Chondrocyte (in vitro differentiated cells): Measurements from ENCODE around the gene OR8K1. TPM values are rescaled to one million over a fixed set of nuclear protein-coding genes. Genes with fewer than 3 reads are reported as not detected.

Experiments used
- DNase-seq: peaks from one replicate; pipeline ENCODE4 v3.0.0; 2021; ENCODE audit warnings: mixed read lengths, low spot score
- H3K27ac Mint-ChIP-seq: one replicate; pipeline ENCODE4 v1.8.0; 2021; ENCODE audit warnings: mild to moderate bottlenecking, moderate library complexity, mixed read lengths; ENCODE audit not compliant: unreplicated experiment
- H3K27me3 Mint-ChIP-seq: 2 replicates; pipeline ENCODE4 v1.8.0; 2021; ENCODE audit warnings: low read depth, mixed read lengths
- H3K36me3 Mint-ChIP-seq: 2 replicates; pipeline ENCODE4 v1.8.0; 2021; ENCODE audit warnings: low read depth, mixed read lengths
- H3K4me1 Mint-ChIP-seq: 2 replicates; pipeline ENCODE4 v1.8.0; 2021; ENCODE audit warnings: low read depth, mild to moderate bottlenecking, mixed read lengths
- H3K4me3 Mint-ChIP-seq: one replicate; pipeline ENCODE4 v1.8.0; 2021; ENCODE audit warnings: mild to moderate bottlenecking, moderate library complexity, mixed read lengths; ENCODE audit not compliant: unreplicated experiment
- H3K9me3 Mint-ChIP-seq: 2 replicates; pipeline ENCODE4 v1.8.0; 2021; ENCODE audit warnings: low read depth, mixed read lengths
- long read RNA-seq: library from polyadenylated mRNA; stranded (forward); transcript quantifications from one replicate; pipeline ENCODE4 v2.0.0, GENCODE V29; 2021
- total RNA-seq: library from RNA; stranded (reverse); gene quantifications from 3 replicates; pipeline ENCODE4 v1.2.1, GENCODE V29; 2021
- TF ChIP-seq, protein P1 (sequence below): fragments of 200-600 bp; sonication (generic); IDR thresholded peaks from 2 replicates; pipeline ENCODE4 v1.5.0; 2021; ENCODE audit warnings: antibody characterized with exemption, mild to moderate bottlenecking, moderate library complexity

OR8K1 gene
- total RNA-seq = not detected in 3 replicates
- long read RNA-seq = 0 reads

DNA sequence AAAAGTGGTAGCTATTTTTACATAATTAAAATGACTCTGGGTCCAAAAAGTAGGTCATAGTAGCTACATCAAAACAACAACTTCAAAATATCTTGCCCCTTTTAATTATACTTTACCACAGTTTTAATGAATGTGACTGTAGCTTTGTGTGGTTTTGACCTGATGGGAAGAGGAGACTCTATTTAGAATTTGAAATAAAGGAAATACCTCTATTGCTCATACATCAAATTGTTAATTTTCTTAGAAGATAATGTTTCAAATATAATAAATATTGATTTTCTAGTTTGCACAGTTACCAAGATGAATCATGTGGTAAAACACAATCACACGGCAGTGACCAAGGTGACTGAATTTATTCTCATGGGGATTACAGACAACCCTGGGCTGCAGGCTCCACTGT is at the start of gene OR8K1:
TSS of gene OR8K1 (plus strand) at position 301 of the 400 bp plus-strand sequence. CDS start at position 301, 0 bp downstream.
- Mint-ChIP-seq H3K4me3 (no peak within 1 kb of the TSS), H3K27me3 (no peaks in the 10 kb centered on the region), H3K27ac (no peak within 1 kb of the TSS), H3K4me1 (no peaks in the 10 kb centered on the region), H3K36me3 (no peaks in the 10 kb centered on the region), H3K9me3 (peaks cover 14% of the 10 kb centered on the region)
- TF ChIP-seq, protein P1, sequence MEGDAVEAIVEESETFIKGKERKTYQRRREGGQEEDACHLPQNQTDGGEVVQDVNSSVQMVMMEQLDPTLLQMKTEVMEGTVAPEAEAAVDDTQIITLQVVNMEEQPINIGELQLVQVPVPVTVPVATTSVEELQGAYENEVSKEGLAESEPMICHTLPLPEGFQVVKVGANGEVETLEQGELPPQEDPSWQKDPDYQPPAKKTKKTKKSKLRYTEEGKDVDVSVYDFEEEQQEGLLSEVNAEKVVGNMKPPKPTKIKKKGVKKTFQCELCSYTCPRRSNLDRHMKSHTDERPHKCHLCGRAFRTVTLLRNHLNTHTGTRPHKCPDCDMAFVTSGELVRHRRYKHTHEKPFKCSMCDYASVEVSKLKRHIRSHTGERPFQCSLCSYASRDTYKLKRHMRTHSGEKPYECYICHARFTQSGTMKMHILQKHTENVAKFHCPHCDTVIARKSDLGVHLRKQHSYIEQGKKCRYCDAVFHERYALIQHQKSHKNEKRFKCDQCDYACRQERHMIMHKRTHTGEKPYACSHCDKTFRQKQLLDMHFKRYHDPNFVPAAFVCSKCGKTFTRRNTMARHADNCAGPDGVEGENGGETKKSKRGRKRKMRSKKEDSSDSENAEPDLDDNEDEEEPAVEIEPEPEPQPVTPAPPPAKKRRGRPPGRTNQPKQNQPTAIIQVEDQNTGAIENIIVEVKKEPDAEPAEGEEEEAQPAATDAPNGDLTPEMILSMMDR = no peak
- DNase-seq = no peak

DNA sequence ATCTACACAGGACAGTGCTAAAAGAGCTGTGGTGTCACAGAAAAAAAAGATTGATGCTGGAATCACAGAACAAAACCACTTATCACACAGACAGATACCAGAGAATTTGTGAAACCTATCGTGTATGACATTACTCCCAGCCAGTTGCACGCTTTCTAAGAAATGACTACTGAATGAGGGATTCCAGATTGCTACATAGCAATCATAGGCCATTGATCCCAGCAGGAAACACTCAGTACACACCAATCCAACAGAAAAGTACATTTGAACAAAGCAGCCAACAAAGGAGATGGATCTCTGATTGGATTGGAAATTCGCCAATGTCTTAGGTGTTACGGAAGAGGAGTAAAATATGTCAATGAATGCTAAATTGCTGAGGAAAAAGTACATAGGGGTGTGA is 48.9 kb upstream of the OR8K1 start:
- H3K27ac Mint-ChIP-seq = no peak overlapping the region
- DNase-seq = no peak
- H3K9me3 Mint-ChIP-seq = no peaks in the 10 kb centered on the region
- no peaks in the 10 kb centered on the region for H3K27me3 Mint-ChIP-seq
- no peaks in the 10 kb centered on the region for H3K4me1 Mint-ChIP-seq
- TF ChIP-seq, protein P1 = no peak
- no peak overlapping the region for H3K4me3 Mint-ChIP-seq
- H3K36me3 Mint-ChIP-seq = no peaks in the 10 kb centered on the region

DNA sequence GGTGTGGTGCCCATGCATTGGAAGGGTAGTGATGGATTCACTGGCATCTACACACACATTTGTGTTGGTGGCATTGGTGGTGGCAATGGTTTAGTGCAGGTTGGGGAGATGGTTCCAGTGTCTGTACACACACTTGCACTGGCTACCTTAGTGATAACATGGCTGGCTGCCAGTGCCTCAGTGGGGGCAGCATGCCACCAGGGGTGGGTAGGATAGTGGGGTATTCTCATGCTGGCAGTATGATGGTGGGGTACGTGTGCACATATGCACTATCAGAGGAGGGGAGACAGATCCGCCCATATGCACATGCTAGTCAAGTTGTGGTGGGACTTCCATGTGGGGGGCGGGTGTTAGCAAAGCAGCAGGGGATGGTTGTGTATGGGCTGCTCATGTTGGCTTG is 38.0 kb upstream of the OR8K1 start:
- Mint-ChIP-seq H3K4me3 (no peak overlapping the region), H3K27ac (no peak overlapping the region)

DNA sequence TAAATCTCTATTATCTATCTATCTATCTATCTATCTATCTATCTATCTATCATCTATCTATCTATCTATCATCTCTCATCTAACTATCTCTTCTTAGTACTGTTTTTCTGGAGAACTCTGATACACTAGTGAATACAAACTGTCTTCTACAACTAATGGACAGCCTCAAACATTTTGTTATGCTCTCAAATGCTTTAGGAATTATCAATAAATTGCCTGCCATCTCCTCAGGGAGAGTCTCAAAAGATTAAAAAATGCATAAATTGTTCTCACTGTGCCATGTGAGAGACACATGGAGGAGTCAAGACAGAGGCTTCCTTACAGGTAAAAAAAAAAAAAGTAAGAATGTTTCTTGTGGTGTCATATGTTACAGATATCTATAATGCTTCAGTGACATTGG is 31.0 kb upstream of the OR8K1 start, which contains the start of gene OR8K3:
TSS of gene OR8K3 (plus strand) at position 301 of the 400 bp plus-strand sequence. CDS start 3,163 bp downstream, outside the sequence.
- Mint-ChIP-seq H3K36me3 (no peaks in the 10 kb centered on the region), H3K27ac (no peak within 1 kb of the TSS), H3K4me1 (no peaks in the 10 kb centered on the region), H3K27me3 (no peaks in the 10 kb centered on the region), H3K9me3 (no peaks in the 10 kb centered on the region), H3K4me3 (no peak within 1 kb of the TSS)
- DNase-seq = no peak
- TF ChIP-seq, protein P1 = no peak

More for the DNA sequence above, 38.0 kb upstream of the OR8K1 start:
- H3K9me3 Mint-ChIP-seq = peaks cover 34% of the 10 kb centered on the region
- no peaks in the 10 kb centered on the region for H3K27me3 Mint-ChIP-seq
- TF ChIP-seq, protein P1 = no peak
- DNase-seq = no peak
- H3K36me3 Mint-ChIP-seq = no peaks in the 10 kb centered on the region
- no peaks in the 10 kb centered on the region for H3K4me1 Mint-ChIP-seq

DNA sequence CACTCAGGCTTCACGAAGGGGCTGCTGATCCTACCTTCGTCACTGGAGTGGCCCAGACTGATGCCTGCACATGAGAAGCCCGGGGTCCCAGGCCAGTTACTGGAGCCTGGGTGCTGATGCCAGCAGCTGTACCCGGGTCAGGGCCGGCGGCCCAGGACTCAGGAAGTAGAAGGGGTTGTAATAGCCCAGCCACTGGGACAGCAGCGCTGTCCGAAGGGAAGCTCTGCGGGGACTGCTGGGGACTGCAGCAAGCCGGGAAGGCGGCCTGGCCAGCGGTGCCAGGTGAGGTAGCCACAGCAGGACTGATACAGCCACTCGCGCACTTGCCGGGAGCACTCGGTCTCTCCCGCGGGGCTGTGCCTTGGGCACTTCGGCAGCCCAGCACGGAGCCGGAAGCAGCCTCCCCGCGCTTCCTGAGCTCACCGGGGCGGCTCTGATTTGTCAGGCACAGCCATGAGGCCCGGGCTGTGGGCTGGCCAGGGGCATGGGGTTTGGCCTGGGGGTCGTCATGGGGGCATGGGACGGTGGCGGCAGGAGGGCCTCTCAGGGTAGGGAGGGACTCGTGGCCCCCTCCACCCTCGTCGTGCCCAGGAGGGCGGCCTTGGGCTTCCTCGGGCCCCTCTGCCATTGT is 13.9 kb upstream of the OR8K1 start:
- Mint-ChIP-seq H3K9me3 (no peaks in the 10 kb centered on the region), H3K27ac (no peak overlapping the region), H3K36me3 (no peaks in the 10 kb centered on the region), H3K4me1 (no peaks in the 10 kb centered on the region), H3K4me3 (no peak overlapping the region), H3K27me3 (no peaks in the 10 kb centered on the region)
- DNase-seq = peak; percentile 88
- TF ChIP-seq, protein P1 = no peak
